NB4 (cell line): Measurements from ENCODE around the gene MAGEB1.

Experiments used
- MYC ChIP-seq: IDR thresholded peaks from 2 replicates; pipeline ENCODE4 v1.6.1; 2011; ENCODE audit warnings: low read depth, low read length
- POLR2A ChIP-seq: IDR thresholded peaks from 2 replicates; pipeline ENCODE4 v1.6.1; 2011; ENCODE audit warnings: mild to moderate bottlenecking; ENCODE audit not compliant: insufficient read length; ENCODE audit errors: extremely low read depth
- TF ChIP-seq, protein P1 (sequence below): IDR thresholded peaks from one replicate; pipeline ENCODE4 v1.5.1; 2012; ENCODE audit warnings: low read depth, low read length
- TF ChIP-seq, protein P2 (sequence below): IDR thresholded peaks from 2 replicates; pipeline ENCODE4 v1.6.1; 2011; ENCODE audit warnings: low read depth, low read length

- TF ChIP-seq, protein P1, sequence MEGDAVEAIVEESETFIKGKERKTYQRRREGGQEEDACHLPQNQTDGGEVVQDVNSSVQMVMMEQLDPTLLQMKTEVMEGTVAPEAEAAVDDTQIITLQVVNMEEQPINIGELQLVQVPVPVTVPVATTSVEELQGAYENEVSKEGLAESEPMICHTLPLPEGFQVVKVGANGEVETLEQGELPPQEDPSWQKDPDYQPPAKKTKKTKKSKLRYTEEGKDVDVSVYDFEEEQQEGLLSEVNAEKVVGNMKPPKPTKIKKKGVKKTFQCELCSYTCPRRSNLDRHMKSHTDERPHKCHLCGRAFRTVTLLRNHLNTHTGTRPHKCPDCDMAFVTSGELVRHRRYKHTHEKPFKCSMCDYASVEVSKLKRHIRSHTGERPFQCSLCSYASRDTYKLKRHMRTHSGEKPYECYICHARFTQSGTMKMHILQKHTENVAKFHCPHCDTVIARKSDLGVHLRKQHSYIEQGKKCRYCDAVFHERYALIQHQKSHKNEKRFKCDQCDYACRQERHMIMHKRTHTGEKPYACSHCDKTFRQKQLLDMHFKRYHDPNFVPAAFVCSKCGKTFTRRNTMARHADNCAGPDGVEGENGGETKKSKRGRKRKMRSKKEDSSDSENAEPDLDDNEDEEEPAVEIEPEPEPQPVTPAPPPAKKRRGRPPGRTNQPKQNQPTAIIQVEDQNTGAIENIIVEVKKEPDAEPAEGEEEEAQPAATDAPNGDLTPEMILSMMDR: no peak
- TF ChIP-seq POLR2A (no peak), MYC (no peak)
- TF ChIP-seq, protein P2, sequence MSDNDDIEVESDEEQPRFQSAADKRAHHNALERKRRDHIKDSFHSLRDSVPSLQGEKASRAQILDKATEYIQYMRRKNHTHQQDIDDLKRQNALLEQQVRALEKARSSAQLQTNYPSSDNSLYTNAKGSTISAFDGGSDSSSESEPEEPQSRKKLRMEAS: no peak
These were observed 15.8 kb downstream of the MAGEB1 start for GRCh38 chrX:30262763-30263162.
